ENCODE results near the gene CASP1. TPM values are rescaled to one million over a fixed set of nuclear protein-coding genes. Genes with fewer than 3 reads are reported as not detected.

Gene CASP1
- total and polyA plus RNA-seq, 2 donors (not counting 3 experiments of a cell fraction or from before 2014, with no cell fraction given), result 1.8 to 12.4 TPM

DNA sequence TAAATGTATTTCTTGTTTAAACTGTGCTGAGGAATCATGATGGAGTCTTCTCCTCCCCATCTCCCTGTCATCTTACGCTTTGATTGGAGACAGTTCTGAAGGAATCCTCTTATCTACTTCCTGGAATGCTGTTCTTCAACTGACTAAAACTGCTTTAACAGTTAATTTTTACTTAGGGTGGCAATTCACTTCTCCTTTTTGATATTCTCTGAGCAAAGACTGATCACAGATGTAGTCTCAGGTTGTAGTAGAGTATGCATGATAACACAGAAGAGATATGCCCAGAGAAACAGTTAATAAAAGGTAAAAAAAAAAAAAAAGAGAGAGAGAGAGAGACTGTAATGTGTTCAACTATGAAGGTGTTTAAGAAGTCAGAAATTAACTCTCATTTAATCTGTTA, 10.6 kb downstream of the CASP1 start:
- no peaks in the 10 kb centered on the region for H4K20me1 ChIP-seq (replicated peaks; ENCODE audit: control insufficient read depth, extremely low read depth, insufficient read depth, low read length)
- CTCF ChIA-PET, result interaction anchor here (0.5 kb wide), 1 partner anchor 66 kb away, joined by 3 read pairs; no protein-coding TSS in a partner anchor
- POLR2A ChIA-PET, result no interaction called here

More for the DNA sequence above, 10.6 kb downstream of the CASP1 start:
- Histone ChIP-seq H3K79me2 (ENCODE audit: control insufficient read depth, insufficient read depth, low read length) (no peaks in the 10 kb centered on the region), H3K27me3 (ENCODE audit: control insufficient read depth in 2 of 2, insufficient read depth in 2 of 2, low read length in 2 of 2) (no peaks in the 10 kb centered on the region), H3K9me1 (replicated peaks; ENCODE audit: control insufficient read depth, extremely low read depth, insufficient read depth, low read length) (no peaks in the 10 kb centered on the region), H2AFZ (ENCODE audit: low read depth, low read length) (no peak overlapping the region), H3K4me1 (ENCODE audit: control insufficient read depth, extremely low read depth, insufficient read depth, low read length) (no peaks in the 10 kb centered on the region), H3K4me3 (replicated peaks in 1 of 3; ENCODE audit: insufficient read depth in 1 of 3, low read depth in 1 of 3, low read length in 3 of 3) (no peak overlapping the region), H3K4me2 (ENCODE audit: insufficient read depth, low read length) (no peak overlapping the region), H3K36me3 (ENCODE audit: control insufficient read depth in 2 of 2, extremely low read depth in 1 of 2, insufficient read depth in 2 of 2, low read length in 2 of 2) (no peaks in the 10 kb centered on the region), H3K9ac (replicated peaks; ENCODE audit: extremely low read depth, insufficient read depth, low read length) (no peak overlapping the region), H3K9me3 (replicated peaks; ENCODE audit: control insufficient read depth, insufficient read depth, low read length) (no peaks in the 10 kb centered on the region), H3K27ac (ENCODE audit: insufficient read depth, low read depth, low read length) (no peak overlapping the region)
- no TSS peak for BruUV-seq (replicated peaks)
- dilution Hi-C loops (cut with MboI; ENCODE audit: extremely low pct_ligation_motif_present, low sequenced_read_pairs), result no loop called here
- FAIRE-seq (no peak), DNase-seq (ENCODE audit: low read depth, low spot score) (no peak)
- TF ChIP-seq FOS (IDR thresholded peaks at IDR 0.05; ENCODE audit: borderline replicate concordance, insufficient read depth, low read length), result no peak
- no peak for TF ChIP-seq GATA2 (IDR thresholded peaks at IDR 0.05; ENCODE audit: insufficient read depth, insufficient read length, low read depth, low read length)
- TF ChIP-seq, protein P1, sequence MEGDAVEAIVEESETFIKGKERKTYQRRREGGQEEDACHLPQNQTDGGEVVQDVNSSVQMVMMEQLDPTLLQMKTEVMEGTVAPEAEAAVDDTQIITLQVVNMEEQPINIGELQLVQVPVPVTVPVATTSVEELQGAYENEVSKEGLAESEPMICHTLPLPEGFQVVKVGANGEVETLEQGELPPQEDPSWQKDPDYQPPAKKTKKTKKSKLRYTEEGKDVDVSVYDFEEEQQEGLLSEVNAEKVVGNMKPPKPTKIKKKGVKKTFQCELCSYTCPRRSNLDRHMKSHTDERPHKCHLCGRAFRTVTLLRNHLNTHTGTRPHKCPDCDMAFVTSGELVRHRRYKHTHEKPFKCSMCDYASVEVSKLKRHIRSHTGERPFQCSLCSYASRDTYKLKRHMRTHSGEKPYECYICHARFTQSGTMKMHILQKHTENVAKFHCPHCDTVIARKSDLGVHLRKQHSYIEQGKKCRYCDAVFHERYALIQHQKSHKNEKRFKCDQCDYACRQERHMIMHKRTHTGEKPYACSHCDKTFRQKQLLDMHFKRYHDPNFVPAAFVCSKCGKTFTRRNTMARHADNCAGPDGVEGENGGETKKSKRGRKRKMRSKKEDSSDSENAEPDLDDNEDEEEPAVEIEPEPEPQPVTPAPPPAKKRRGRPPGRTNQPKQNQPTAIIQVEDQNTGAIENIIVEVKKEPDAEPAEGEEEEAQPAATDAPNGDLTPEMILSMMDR (IDR thresholded peaks at IDR 0.05; ENCODE audit: extremely low read depth in 1 of 2, insufficient read depth in 1 of 2, low read depth in 1 of 2, low read length in 2 of 2), result no peak
- no peak for TF ChIP-seq POLR2A (IDR thresholded peaks at IDR 0.05; ENCODE audit: low read depth, low read length)
- no peak for TF ChIP-seq JUN (IDR thresholded peaks at IDR 0.05; ENCODE audit: borderline replicate concordance, insufficient read depth, insufficient read length, low read depth)
- no peak for TF ChIP-seq MYC (IDR thresholded peaks at IDR 0.05; ENCODE audit: low read depth, low read length)
- TF ChIP-seq, protein P2, sequence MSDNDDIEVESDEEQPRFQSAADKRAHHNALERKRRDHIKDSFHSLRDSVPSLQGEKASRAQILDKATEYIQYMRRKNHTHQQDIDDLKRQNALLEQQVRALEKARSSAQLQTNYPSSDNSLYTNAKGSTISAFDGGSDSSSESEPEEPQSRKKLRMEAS (IDR thresholded peaks at IDR 0.05; ENCODE audit: insufficient read depth, insufficient read length), result no peak
- TF ChIP-seq POLR2AphosphoS5 (IDR thresholded peaks at IDR 0.05; ENCODE audit: insufficient read depth, low read depth, low read length), result no peak
- TF ChIP-seq EZH2 (IDR thresholded peaks at IDR 0.05; ENCODE audit: borderline replicate concordance, low read depth, low read length, severe bottlenecking), result no peak
- intact Hi-C loops (cut with micrococcal nuclease), result no loop called here

All from endothelial cell of umbilical vein (primary cell).